H1 (cell line): ENCODE data around the gene ARHGAP24. TPM values are rescaled to one million over a fixed set of nuclear protein-coding genes. Genes with fewer than 3 reads are reported as not detected.
"Not testable (repeated sequence)": the region's sequence is repeated elsewhere in the genome, so short reads cannot be mapped to it uniquely, and the experiment has no call there.

Experiments
- CTCF ChIA-PET: fragments of 300-600 bp; sonication (Branson Sonifier 250); formaldehyde crosslinking; loops from one replicate; lab custom pipeline; 2021; ENCODE audit not compliant: partially characterized antibody; lab: Charles Lee
- POLR2A ChIA-PET: fragments of 300-600 bp; sonication (Branson Sonifier 250); formaldehyde crosslinking; loops from one replicate; lab custom pipeline; 2021; ENCODE audit warnings: inconsistent platforms; ENCODE audit not compliant: partially characterized antibody; lab: Charles Lee
- DNase-seq, 2 experiments: peaks; one replicate each; pipeline versions ENCODE4 v3.0.0 to v3.0.0-alpha.2; 2010 to 2022; ENCODE audit warnings: low spot score in 2 of 2, low read depth in 1 of 2, mixed read lengths in 1 of 2
- FAIRE-seq: peaks from 2 replicates; lab custom pipeline; 2011; peaks lifted over from hg19 to GRCh38; lab: Jason Lieb, UNC
- H2AFZ ChIP-seq: 2 replicates; pipeline ENCODE4 v1.8.1; 2012; ENCODE audit warnings: low read length, inconsistent platforms
- H2AK5ac ChIP-seq: 2 replicates; pipeline ENCODE4 v1.6.1; 2013; ENCODE audit warnings: low read depth, low read length
- H2BK120ac ChIP-seq: replicated peaks from 2 replicates; pipeline ENCODE3; 2013; ENCODE audit warnings: low read depth, low read length, inconsistent platforms
- H2BK12ac ChIP-seq: 2 replicates; pipeline ENCODE4 v1.6.1; 2013; ENCODE audit warnings: low read depth, low read length
- H2BK15ac ChIP-seq: 2 replicates; pipeline ENCODE4 v1.6.1; 2013; ENCODE audit warnings: low read length
- H2BK20ac ChIP-seq: 2 replicates; pipeline ENCODE4 v1.6.1; 2013; ENCODE audit warnings: low read length
- H2BK5ac ChIP-seq: 2 replicates; pipeline ENCODE4 v1.6.1; 2013; ENCODE audit warnings: low read depth, low read length
- H3K14ac ChIP-seq: 2 replicates; pipeline ENCODE4 v1.6.1; 2013; ENCODE audit warnings: inconsistent platforms; ENCODE audit not compliant: insufficient read length
- H3K18ac ChIP-seq: 2 replicates; pipeline ENCODE4 v1.6.1; 2013; ENCODE audit warnings: low read length; ENCODE audit errors: extremely low read depth
- H3K23ac ChIP-seq: 2 replicates; pipeline ENCODE4 v1.6.1; 2013; ENCODE audit warnings: inconsistent platforms; ENCODE audit not compliant: insufficient read length
- H3K23me2 ChIP-seq: 2 replicates; pipeline ENCODE4 v1.6.1; 2013; ENCODE audit warnings: low read depth, low read length
- H3K27ac ChIP-seq: 2 replicates; pipeline ENCODE4 v1.6.1; 2011; ENCODE audit warnings: low read depth, low read length, inconsistent platforms
- H3K27me3 ChIP-seq, 4 experiments: replicated peaks in 1 of 4; 1 replicate in 1 of 4; 2 replicates in 3 of 4; pipeline versions ENCODE4 v1.6.1 to v1.8.1; 2011 to 2013; ENCODE audit warnings: low read length in 3 of 4, mild to moderate bottlenecking in 3 of 4, inconsistent platforms in 2 of 4, mixed read lengths in 2 of 4, moderate library complexity in 1 of 4; ENCODE audit not compliant: control insufficient read depth in 3 of 4, insufficient read depth in 3 of 4; ENCODE audit errors: extremely low read depth in 1 of 4
- H3K36me3 ChIP-seq, 4 experiments: 2 replicates each; pipeline versions ENCODE4 v1.6.1 to v1.8.1; 2011 to 2013; ENCODE audit warnings: mild to moderate bottlenecking in 4 of 4, low read length in 3 of 4, moderate library complexity in 2 of 4, control low read depth in 1 of 4, inconsistent platforms in 1 of 4; ENCODE audit not compliant: insufficient read depth in 4 of 4, control insufficient read depth in 2 of 4
- H3K4ac ChIP-seq: replicated peaks from 2 replicates; pipeline ENCODE3; 2013; ENCODE audit warnings: low read length, low read depth, mixed read lengths, inconsistent platforms; ENCODE audit not compliant: insufficient read length
- H3K4me1 ChIP-seq, 4 experiments: replicated peaks in 1 of 4; 1 replicate in 1 of 4; 2 replicates in 3 of 4; pipeline versions ENCODE4 v1.6.1 to v1.8.1; 2011 to 2013; ENCODE audit warnings: low read length in 3 of 4, inconsistent platforms in 2 of 4, mixed read lengths in 1 of 4; ENCODE audit not compliant: insufficient read depth in 4 of 4, control insufficient read depth in 3 of 4
- H3K4me2 ChIP-seq, 2 experiments: 2 replicates each; pipeline versions ENCODE4 v1.6.1 to v1.8.1; 2011 to 2013; ENCODE audit warnings: low read depth in 2 of 2, low read length in 2 of 2, control low read depth in 1 of 2, inconsistent platforms in 1 of 2, mild to moderate bottlenecking in 1 of 2; ENCODE audit not compliant: insufficient read depth in 1 of 2
- H3K4me3 ChIP-seq, 4 experiments: fragments of 200-600, 300-600 bp in 1 of 4; sonication (generic), shearing (Covaris generic), sonication (Bioruptor Twin) in 1 of 4; 2 replicates each; pipeline versions ENCODE4 v1.5.1 to v1.8.1; 2011 to 2016; ENCODE audit warnings: low read length in 4 of 4, low read depth in 3 of 4, control low read depth in 2 of 4, inconsistent platforms in 2 of 4, mild to moderate bottlenecking in 2 of 4, mixed read lengths in 1 of 4, moderate library complexity in 1 of 4; ENCODE audit not compliant: insufficient read depth in 2 of 4; ENCODE audit errors: extremely low read depth in 1 of 4
- H3K56ac ChIP-seq: replicated peaks from 2 replicates; pipeline ENCODE3; 2013; ENCODE audit warnings: low read depth, mild to moderate bottlenecking, mixed read lengths, low read length, inconsistent platforms; ENCODE audit not compliant: insufficient read length
- H3K79me1 ChIP-seq: 2 replicates; pipeline ENCODE4 v1.6.1; 2013; ENCODE audit warnings: low read depth, low read length, control low read depth
- H3K79me2 ChIP-seq, 2 experiments: 2 replicates each; pipeline versions ENCODE4 v1.6.1 to v1.8.1; 2012 to 2013; ENCODE audit warnings: low read length in 2 of 2, mild to moderate bottlenecking in 2 of 2, inconsistent platforms in 1 of 2; ENCODE audit not compliant: insufficient read depth in 2 of 2, control insufficient read depth in 1 of 2
- H3K9ac ChIP-seq, 4 experiments: replicated peaks in 1 of 4; 1 replicate in 1 of 4; 2 replicates in 3 of 4; pipeline versions ENCODE4 v1.6.1 to v1.8.1; 2011 to 2013; ENCODE audit warnings: low read depth in 3 of 4, low read length in 3 of 4, control low read depth in 2 of 4, mild to moderate bottlenecking in 2 of 4, moderate library complexity in 2 of 4, inconsistent platforms in 1 of 4; ENCODE audit errors: extremely low read depth in 1 of 4
- H3K9me3 ChIP-seq, 2 experiments: 2 replicates each; pipeline versions ENCODE4 v1.6.1 to v1.8.1; 2012 to 2013; ENCODE audit warnings: mild to moderate bottlenecking in 2 of 2, moderate library complexity in 2 of 2, control low read depth in 1 of 2, inconsistent platforms in 1 of 2, low read depth in 1 of 2, low read length in 1 of 2, mixed read lengths in 1 of 2; ENCODE audit not compliant: insufficient read depth in 2 of 2
- H4K20me1 ChIP-seq, 2 experiments: replicated peaks in 1 of 2; 2 replicates each; pipeline versions ENCODE3 to v1.8.1; 2011 to 2013; ENCODE audit warnings: inconsistent platforms in 2 of 2, low read length in 2 of 2, mild to moderate bottlenecking in 1 of 2; ENCODE audit not compliant: insufficient read depth in 2 of 2, control insufficient read depth in 1 of 2
- H4K5ac ChIP-seq: 2 replicates; pipeline ENCODE4 v1.6.1; 2013; ENCODE audit warnings: low read length, low read depth, mixed read lengths, inconsistent platforms; ENCODE audit not compliant: insufficient read length
- H4K8ac ChIP-seq: 2 replicates; pipeline ENCODE4 v1.8.0; 2013; ENCODE audit warnings: mild to moderate bottlenecking, moderate library complexity, low read length, inconsistent platforms; ENCODE audit not compliant: insufficient read depth; ENCODE audit errors: extremely low read depth
- H4K91ac ChIP-seq: replicated peaks from 2 replicates; pipeline ENCODE3; 2013; ENCODE audit warnings: low read length, mixed read lengths, inconsistent platforms; ENCODE audit not compliant: insufficient read length
- KDM1A ChIP-seq: fragments of 200-600, 300-600 bp; sonication (generic); IDR thresholded peaks from 2 replicates; pipeline ENCODE4 v1.7.1; 2016; ENCODE audit warnings: mild to moderate bottlenecking, low read length, borderline replicate concordance
- polyA plus RNA-seq, 7 experiments: library from polyadenylated mRNA; depleted of rRNA in 3 of 7; stranded (reverse) in 5 of 7; unstranded in 2 of 7; fragments of >200 nt in 5 of 7; fragments of 200-250 nt in 2 of 7; gene quantifications; 1 replicate in 5 of 7; 2 replicates in 1 of 7; 4 replicates in 1 of 7; pipeline versions ENCODE4 v1.2.1 to v1.2.3, GENCODE V29; 2011 to 2013; ENCODE audit warnings: missing spikeins in 2 of 7, mixed read lengths in 2 of 7
- total RNA-seq: library from RNA; stranded (reverse); fragmentation: NEBNext Ultra II Directional; extraction: Animal tissue kit (Norgen Biotek cat#: 25700); gene quantifications from 2 replicates; pipeline ENCODE4 v1.2.1, GENCODE V29; 2021

Gene ARHGAP24
- total and polyA plus RNA-seq, 2 of the 8 experiments (the other 6 are each of a cell fraction or from before 2014, with no cell fraction given), result 0.08 to 0.50 TPM

- CTCF ChIA-PET, result interaction anchor here (1.5 kb wide), 1 partner anchor 404 kb away, joined by 5 read pairs; no protein-coding TSS in a partner anchor
- not testable (repeated sequence) for H3K4ac ChIP-seq, H2BK20ac ChIP-seq
Observed at GRCh38 chr4:85820101-85820500, 345.2 kb downstream of the ARHGAP24 start.

More at GRCh38 chr4:85820101-85820500, 345.2 kb downstream of the ARHGAP24 start:
- H3K27ac ChIP-seq, H2AK5ac ChIP-seq, H2AFZ ChIP-seq, H2BK120ac ChIP-seq, H2BK15ac ChIP-seq, H3K9ac ChIP-seq, H3K27me3 ChIP-seq, H3K23me2 ChIP-seq, H3K18ac ChIP-seq, FAIRE-seq, H2BK12ac ChIP-seq, H4K5ac ChIP-seq, H3K79me2 ChIP-seq, H2BK5ac ChIP-seq, H3K4me3 ChIP-seq, POLR2A ChIA-PET, H4K8ac ChIP-seq, H4K20me1 ChIP-seq, H3K14ac ChIP-seq, H3K9me3 ChIP-seq, H3K4me1 ChIP-seq, DNase-seq, H3K79me1 ChIP-seq, H4K91ac ChIP-seq, H3K56ac ChIP-seq, H3K36me3 ChIP-seq, H3K4me2 ChIP-seq, H3K23ac ChIP-seq: not testable (repeated sequence)
- peak; percentile 61; the same call in 1 of the 2 replicates for TF ChIP-seq KDM1A
